Neural cell (in vitro differentiated cells): ENCODE measurements around the gene UBE2F. TPM values are rescaled to one million over a fixed set of nuclear protein-coding genes. Genes with fewer than 3 reads are reported as not detected.

ENCODE experiments used
- H2AFZ ChIP-seq: fragments of 200-600, 300-800 bp; sonication (generic), shearing (Covaris generic); 2 replicates; pipeline ENCODE4 v1.6.0; 2014; ENCODE audit warnings: low read depth, mild to moderate bottlenecking, antibody characterized with exemption, low read length, moderate library complexity
- H3F3A ChIP-seq: fragments of 200-600 bp; shearing (Covaris generic); 2 replicates; pipeline ENCODE4 v1.6.1; 2016; ENCODE audit warnings: mild to moderate bottlenecking, moderate library complexity, mixed read lengths, antibody characterized with exemption, low read length; ENCODE audit not compliant: insufficient read depth, poor library complexity, severe bottlenecking
- H3K27ac ChIP-seq: fragments of 200-600, 300-800 bp; sonication (generic), shearing (Covaris generic); 2 replicates; pipeline ENCODE4 v1.5.1; 2014; ENCODE audit warnings: mild to moderate bottlenecking, low read length, moderate library complexity
- H3K27me3 ChIP-seq: fragments of 300-800, 200-600 bp; sonication (generic), shearing (Covaris generic); 2 replicates; pipeline ENCODE4 v1.6.0; 2014; ENCODE audit warnings: mild to moderate bottlenecking, low read depth, low read length, moderate library complexity; ENCODE audit not compliant: insufficient read depth
- H3K36me3 ChIP-seq: fragments of 300-800, 200-600 bp; sonication (generic), shearing (Covaris generic); 2 replicates; pipeline ENCODE4 v1.5.1; 2014; ENCODE audit warnings: mild to moderate bottlenecking, antibody characterized with exemption, low read length, moderate library complexity; ENCODE audit not compliant: insufficient read depth
- H3K4me2 ChIP-seq: fragments of 300-800, 200-600 bp; sonication (generic), shearing (Covaris generic); 2 replicates; pipeline ENCODE4 v1.6.0; 2014; ENCODE audit warnings: mild to moderate bottlenecking, low read length
- H3K4me3 ChIP-seq: fragments of 300-800, 200-600 bp; sonication (generic), shearing (Covaris generic); 2 replicates; pipeline ENCODE4 v1.5.1; 2014; ENCODE audit warnings: mild to moderate bottlenecking, low read length, moderate library complexity
- H3K79me2 ChIP-seq: fragments of 200-600 bp; shearing (Covaris generic); replicated peaks from 2 replicates; pipeline ENCODE4 v1.6.0; 2014; ENCODE audit warnings: mild to moderate bottlenecking, low read length, moderate library complexity; ENCODE audit not compliant: insufficient read depth
- H3K9ac ChIP-seq: fragments of 300-800, 200-600 bp; sonication (generic), shearing (Covaris generic); 2 replicates; pipeline ENCODE4 v1.6.1; 2016; ENCODE audit warnings: mild to moderate bottlenecking, low read length, mixed read lengths
- H3K9me2 ChIP-seq: fragments of 200-600 bp; shearing (Covaris generic); 2 replicates; pipeline ENCODE4 v1.6.1; 2016; ENCODE audit warnings: mild to moderate bottlenecking, low read length, mixed read lengths; ENCODE audit not compliant: insufficient read depth
- H3K9me3 ChIP-seq: fragments of 200-600, 300-800 bp; sonication (generic), shearing (Covaris generic); 2 replicates; pipeline ENCODE4 v1.6.1; 2016; ENCODE audit warnings: mild to moderate bottlenecking, mixed run types, low read length, moderate library complexity, mixed read lengths
- H4K20me1 ChIP-seq: fragments of 200-600 bp; shearing (Covaris generic); 2 replicates; pipeline ENCODE4 v1.6.1; 2016; ENCODE audit warnings: mild to moderate bottlenecking, mixed run types; ENCODE audit not compliant: insufficient read depth
- EP300 ChIP-seq: fragments of 450-650 bp; conservative IDR thresholded peaks from 2 replicates; pipeline ENCODE4 v1.6.1; 2014; ENCODE audit warnings: antibody characterized with exemption, mild to moderate bottlenecking, moderate library complexity; ENCODE audit not compliant: poor library complexity, severe bottlenecking
- EZH2 ChIP-seq: fragments of 200-600, 300-800 bp; shearing (Covaris generic), sonication (generic); IDR thresholded peaks from 2 replicates; pipeline ENCODE4 v1.6.1; 2014; ENCODE audit warnings: antibody characterized with exemption, low read length, borderline replicate concordance, mild to moderate bottlenecking; ENCODE audit not compliant: insufficient read depth, poor library complexity, severe bottlenecking
- MXI1 ChIP-seq: fragments of 450-650 bp; conservative IDR thresholded peaks from 2 replicates; pipeline ENCODE4 v1.6.1; 2014; ENCODE audit warnings: antibody characterized with exemption, mild to moderate bottlenecking; ENCODE audit not compliant: poor library complexity, severe bottlenecking
- POLR2AphosphoS5 ChIP-seq: IDR thresholded peaks from 2 replicates; pipeline ENCODE4 v1.6.1; 2012
- RAD21 ChIP-seq: fragments of 450-650 bp; conservative IDR thresholded peaks from 2 replicates; pipeline ENCODE4 v1.6.1; 2014; ENCODE audit warnings: antibody characterized with exemption, mild to moderate bottlenecking, moderate library complexity
- SMC3 ChIP-seq: fragments of 450-650 bp; conservative IDR thresholded peaks from 2 replicates; pipeline ENCODE4 v1.6.1; 2014; ENCODE audit warnings: antibody characterized with exemption, mild to moderate bottlenecking, moderate library complexity; ENCODE audit not compliant: poor library complexity
- TAF1 ChIP-seq: IDR thresholded peaks from 2 replicates; pipeline ENCODE4 v1.6.1; 2012; ENCODE audit warnings: low read depth
- polyA plus RNA-seq: library from polyadenylated mRNA; depleted of rRNA; stranded (reverse); fragments of >200 nt; gene quantifications from 2 replicates; pipeline ENCODE4 v1.2.3, GENCODE V29; 2014
- TF ChIP-seq, protein P1 (sequence below): fragments of 450-650 bp; IDR thresholded peaks from 2 replicates; pipeline ENCODE4 v1.5.1; 2014; ENCODE audit warnings: antibody characterized with exemption, mild to moderate bottlenecking, moderate library complexity; ENCODE audit not compliant: poor library complexity, severe bottlenecking
- TF ChIP-seq, protein P2 (sequence below): IDR thresholded peaks from 2 replicates; pipeline ENCODE4 v1.6.1; 2012; ENCODE audit warnings: borderline replicate concordance

Gene UBE2F
- polyA plus RNA-seq, 1 donor from 2014 or later: 65.7 TPM

DNA sequence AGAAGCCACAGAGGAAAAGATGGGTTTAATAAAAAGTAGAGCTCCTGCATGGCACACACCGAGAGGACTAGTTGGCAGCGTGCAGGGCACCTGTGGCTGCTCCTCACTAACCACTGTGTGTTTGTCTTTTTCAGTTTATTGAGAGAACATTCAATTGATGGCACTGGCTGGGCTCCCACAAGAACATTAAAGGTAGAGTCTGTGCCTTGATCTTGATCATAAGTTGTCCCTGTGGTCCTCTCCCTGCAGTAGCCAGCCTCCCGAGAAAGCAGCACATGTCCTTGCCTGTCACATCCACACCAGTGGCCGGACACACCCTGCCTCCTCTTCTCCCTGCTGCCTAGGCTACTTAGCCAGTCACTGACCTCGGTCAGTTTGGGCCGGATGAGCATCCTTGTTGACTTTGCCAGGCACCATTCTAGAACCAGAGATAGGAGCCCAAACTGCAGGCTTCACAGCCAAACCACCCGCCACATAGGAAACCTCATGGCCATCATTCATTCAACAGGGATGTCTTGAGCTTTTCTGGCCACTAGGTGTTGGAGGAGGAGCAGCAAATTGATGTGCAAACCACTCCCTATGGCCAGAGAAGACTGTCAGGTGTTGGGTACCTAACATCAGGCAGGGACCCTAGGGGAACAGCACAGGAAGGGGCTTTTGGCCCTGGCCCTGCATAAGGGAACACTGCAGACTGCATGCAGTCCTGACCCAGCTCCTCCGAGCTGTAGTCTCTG lies 63.8 kb downstream of the UBE2F start:
- no peaks in the 10 kb centered on the region for H3K36me3 ChIP-seq
- no peaks in the 10 kb centered on the region for H3K27me3 ChIP-seq
- H3K4me2 ChIP-seq: no peak overlapping the region
- H3K4me3 ChIP-seq: no peak overlapping the region
- H3K9me2 ChIP-seq: no peaks in the 10 kb centered on the region
- no peak overlapping the region for H3K27ac ChIP-seq
- TF ChIP-seq EZH2 (no peak), RAD21 (no peak), POLR2AphosphoS5 (no peak), TAF1 (no peak), MXI1 (no peak), EP300 (no peak), SMC3 (no peak)
- TF ChIP-seq, protein P1, sequence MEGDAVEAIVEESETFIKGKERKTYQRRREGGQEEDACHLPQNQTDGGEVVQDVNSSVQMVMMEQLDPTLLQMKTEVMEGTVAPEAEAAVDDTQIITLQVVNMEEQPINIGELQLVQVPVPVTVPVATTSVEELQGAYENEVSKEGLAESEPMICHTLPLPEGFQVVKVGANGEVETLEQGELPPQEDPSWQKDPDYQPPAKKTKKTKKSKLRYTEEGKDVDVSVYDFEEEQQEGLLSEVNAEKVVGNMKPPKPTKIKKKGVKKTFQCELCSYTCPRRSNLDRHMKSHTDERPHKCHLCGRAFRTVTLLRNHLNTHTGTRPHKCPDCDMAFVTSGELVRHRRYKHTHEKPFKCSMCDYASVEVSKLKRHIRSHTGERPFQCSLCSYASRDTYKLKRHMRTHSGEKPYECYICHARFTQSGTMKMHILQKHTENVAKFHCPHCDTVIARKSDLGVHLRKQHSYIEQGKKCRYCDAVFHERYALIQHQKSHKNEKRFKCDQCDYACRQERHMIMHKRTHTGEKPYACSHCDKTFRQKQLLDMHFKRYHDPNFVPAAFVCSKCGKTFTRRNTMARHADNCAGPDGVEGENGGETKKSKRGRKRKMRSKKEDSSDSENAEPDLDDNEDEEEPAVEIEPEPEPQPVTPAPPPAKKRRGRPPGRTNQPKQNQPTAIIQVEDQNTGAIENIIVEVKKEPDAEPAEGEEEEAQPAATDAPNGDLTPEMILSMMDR: no peak
- TF ChIP-seq, protein P2, sequence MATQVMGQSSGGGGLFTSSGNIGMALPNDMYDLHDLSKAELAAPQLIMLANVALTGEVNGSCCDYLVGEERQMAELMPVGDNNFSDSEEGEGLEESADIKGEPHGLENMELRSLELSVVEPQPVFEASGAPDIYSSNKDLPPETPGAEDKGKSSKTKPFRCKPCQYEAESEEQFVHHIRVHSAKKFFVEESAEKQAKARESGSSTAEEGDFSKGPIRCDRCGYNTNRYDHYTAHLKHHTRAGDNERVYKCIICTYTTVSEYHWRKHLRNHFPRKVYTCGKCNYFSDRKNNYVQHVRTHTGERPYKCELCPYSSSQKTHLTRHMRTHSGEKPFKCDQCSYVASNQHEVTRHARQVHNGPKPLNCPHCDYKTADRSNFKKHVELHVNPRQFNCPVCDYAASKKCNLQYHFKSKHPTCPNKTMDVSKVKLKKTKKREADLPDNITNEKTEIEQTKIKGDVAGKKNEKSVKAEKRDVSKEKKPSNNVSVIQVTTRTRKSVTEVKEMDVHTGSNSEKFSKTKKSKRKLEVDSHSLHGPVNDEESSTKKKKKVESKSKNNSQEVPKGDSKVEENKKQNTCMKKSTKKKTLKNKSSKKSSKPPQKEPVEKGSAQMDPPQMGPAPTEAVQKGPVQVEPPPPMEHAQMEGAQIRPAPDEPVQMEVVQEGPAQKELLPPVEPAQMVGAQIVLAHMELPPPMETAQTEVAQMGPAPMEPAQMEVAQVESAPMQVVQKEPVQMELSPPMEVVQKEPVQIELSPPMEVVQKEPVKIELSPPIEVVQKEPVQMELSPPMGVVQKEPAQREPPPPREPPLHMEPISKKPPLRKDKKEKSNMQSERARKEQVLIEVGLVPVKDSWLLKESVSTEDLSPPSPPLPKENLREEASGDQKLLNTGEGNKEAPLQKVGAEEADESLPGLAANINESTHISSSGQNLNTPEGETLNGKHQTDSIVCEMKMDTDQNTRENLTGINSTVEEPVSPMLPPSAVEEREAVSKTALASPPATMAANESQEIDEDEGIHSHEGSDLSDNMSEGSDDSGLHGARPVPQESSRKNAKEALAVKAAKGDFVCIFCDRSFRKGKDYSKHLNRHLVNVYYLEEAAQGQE: no peak
- no peak overlapping the region for H3K9ac ChIP-seq
- H2AFZ ChIP-seq: no peak overlapping the region
- H4K20me1 ChIP-seq: no peaks in the 10 kb centered on the region
- H3K79me2 ChIP-seq: no peaks in the 10 kb centered on the region
- no peaks in the 10 kb centered on the region for H3K9me3 ChIP-seq
- H3F3A ChIP-seq: no peaks in the 10 kb centered on the region

DNA sequence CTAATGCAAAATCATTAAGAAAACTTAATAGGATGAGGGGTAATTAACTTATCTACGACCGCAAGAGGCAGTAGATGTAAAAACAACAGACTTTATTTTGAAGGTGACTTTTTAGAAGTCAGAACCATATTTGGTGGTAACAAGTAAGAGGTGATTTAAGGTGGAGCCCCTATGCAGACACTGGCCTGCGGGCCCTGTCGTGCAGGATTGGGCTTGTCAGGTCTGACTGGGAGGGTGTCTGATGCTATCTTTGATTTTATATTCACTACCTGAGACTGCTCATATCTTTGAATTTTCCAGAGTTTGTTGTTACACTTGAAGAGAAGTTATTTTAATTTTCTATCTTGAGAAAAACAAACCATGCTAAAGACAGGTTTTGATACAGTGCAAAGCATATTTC lies 64.9 kb downstream of the UBE2F start:
- Histone ChIP-seq H4K20me1 (no peaks in the 10 kb centered on the region), H3K9ac (no peak overlapping the region), H3K4me2 (no peak overlapping the region), H3F3A (no peaks in the 10 kb centered on the region), H3K79me2 (no peaks in the 10 kb centered on the region), H3K27ac (no peak overlapping the region), H3K36me3 (no peaks in the 10 kb centered on the region), H3K27me3 (no peaks in the 10 kb centered on the region), H3K9me3 (no peaks in the 10 kb centered on the region), H3K4me3 (no peak overlapping the region), H3K9me2 (no peaks in the 10 kb centered on the region), H2AFZ (no peak overlapping the region)
- TF ChIP-seq EZH2: no peak
